ENCODE results near the gene LZTS2. TPM values are rescaled to one million over a fixed set of nuclear protein-coding genes. Genes with fewer than 3 reads are reported as not detected.

LZTS2 gene
- total RNA-seq, 2 experiments from 2014 or later = 14.5 to 15.5 TPM

- H3K27me3 Mint-ChIP-seq = no peaks in the 10 kb centered on the region
- no peak for TF ChIP-seq CTCF (IDR thresholded peaks at IDR 0.05)
- POLR2A ChIA-PET = interaction anchor here (1.2 kb wide), 1 partner anchor 34 kb away, joined by 8 read pairs; no protein-coding TSS in a partner anchor
Observed at GRCh38 chr10:101000915-101001658, 1.5 kb downstream of the LZTS2 start.

GRCh38 chr10:101001659-101002035 is 2.0 kb downstream of the LZTS2 start:
- no peak for TF ChIP-seq CTCF (IDR thresholded peaks at IDR 0.05)
- ChIA-PET POLR2A (no interaction called here), CTCF (interaction anchor here (12.8 kb wide), 1 partner anchor 15 kb away, joined by 178 read pairs; no protein-coding TSS in a partner anchor)
- Mint-ChIP-seq H3K27me3 (no peaks in the 10 kb centered on the region), H3K9me3 (no peaks in the 10 kb centered on the region), H3K4me3 (no peak overlapping the region), H3K27ac (no peak overlapping the region), H3K4me1 (ENCODE audit: low read depth) (peaks cover 12% of the 10 kb centered on the region), H3K36me3 (ENCODE audit: low read depth) (no peaks in the 10 kb centered on the region)
- ATAC-seq (no peak), DNase-seq (no peak)
- intact Hi-C loops (cut with micrococcal nuclease) = no loop called here

More at GRCh38 chr10:101000915-101001658, 1.5 kb downstream of the LZTS2 start:
- Mint-ChIP-seq H3K4me3 (peak overlapping the region; percentile 44), H3K9me3 (no peaks in the 10 kb centered on the region), H3K36me3 (ENCODE audit: low read depth) (no peaks in the 10 kb centered on the region), H3K4me1 (ENCODE audit: low read depth) (peaks cover 18% of the 10 kb centered on the region), H3K27ac (peak overlapping the region; percentile 1)
- ATAC-seq = no peak
- CTCF ChIA-PET = interaction anchor here (1.5 to 12.8 kb wide), 2 partner anchors 10 to 16 kb away, joined by 6 to 178 read pairs; no protein-coding TSS in a partner anchor
- intact Hi-C loops (cut with micrococcal nuclease) = no loop called here
- no peak for DNase-seq

GRCh38 chr10:101002456-101002855 is 2.8 kb downstream of the LZTS2 start:
- no peaks in the 10 kb centered on the region for H3K9me3 Mint-ChIP-seq
- intact Hi-C loops (cut with micrococcal nuclease) = no loop called here
- H3K27me3 Mint-ChIP-seq = no peaks in the 10 kb centered on the region
- H3K4me3 Mint-ChIP-seq = no peak overlapping the region
- H3K36me3 Mint-ChIP-seq (ENCODE audit: low read depth) = no peaks in the 10 kb centered on the region
- H3K27ac Mint-ChIP-seq = no peak overlapping the region
- no peak for TF ChIP-seq CTCF (IDR thresholded peaks at IDR 0.05)
- DNase-seq (no peak), ATAC-seq (no peak)
- H3K4me1 Mint-ChIP-seq (ENCODE audit: low read depth) = peaks cover 10% of the 10 kb centered on the region
- CTCF ChIA-PET = interaction anchor here (1.2 to 12.8 kb wide), 2 partner anchors 9 to 14 kb away, joined by 4 to 178 read pairs; no protein-coding TSS in a partner anchor
- POLR2A ChIA-PET = no interaction called here

GRCh38 chr10:101003639-101004206 is 4.1 kb downstream of the LZTS2 start:
- Mint-ChIP-seq H3K9me3 (no peaks in the 10 kb centered on the region), H3K27me3 (no peaks in the 10 kb centered on the region), H3K27ac (no peak overlapping the region), H3K4me3 (no peak overlapping the region), H3K4me1 (ENCODE audit: low read depth) (peaks cover 5% of the 10 kb centered on the region), H3K36me3 (ENCODE audit: low read depth) (no peaks in the 10 kb centered on the region)
- no peak for TF ChIP-seq CTCF (IDR thresholded peaks at IDR 0.05)
- ATAC-seq (no peak), DNase-seq (no peak)
- intact Hi-C loops (cut with micrococcal nuclease) = no loop called here
- ChIA-PET POLR2A (interaction anchor here (1.1 kb wide), 1 partner anchor 10 kb away, joined by 3 read pairs; no protein-coding TSS in a partner anchor), CTCF (interaction anchor here (12.8 kb wide), 1 partner anchor 13 kb away, joined by 178 read pairs; no protein-coding TSS in a partner anchor)

GRCh38 chr10:101005361-101005760 is 5.8 kb downstream of the LZTS2 start:
- ChIA-PET CTCF (interaction anchor here (1.9 to 12.8 kb wide), 2 partner anchors 12 to 45 kb away, joined by 10 to 178 read pairs; no protein-coding TSS in a partner anchor), POLR2A (no interaction called here)
- H3K4me1 Mint-ChIP-seq (ENCODE audit: low read depth) = peaks cover 3% of the 10 kb centered on the region
- DNase-seq = no peak
- no peaks in the 10 kb centered on the region for H3K9me3 Mint-ChIP-seq
- no peaks in the 10 kb centered on the region for H3K36me3 Mint-ChIP-seq (ENCODE audit: low read depth)
- no peaks in the 10 kb centered on the region for H3K27me3 Mint-ChIP-seq
- intact Hi-C loops (cut with micrococcal nuclease) = no loop called here
- ATAC-seq = no peak
- H3K4me3 Mint-ChIP-seq = no peak overlapping the region
- TF ChIP-seq CTCF (IDR thresholded peaks at IDR 0.05) = no peak
- H3K27ac Mint-ChIP-seq = no peak overlapping the region
